Measurements from ENCODE around the gene PICALM. TPM values are rescaled to one million over a fixed set of nuclear protein-coding genes. Genes with fewer than 3 reads are reported as not detected.

Gene PICALM
- total RNA-seq, 4 donors from 2014 or later, result 237 to 286 (median 263) TPM

DNA sequence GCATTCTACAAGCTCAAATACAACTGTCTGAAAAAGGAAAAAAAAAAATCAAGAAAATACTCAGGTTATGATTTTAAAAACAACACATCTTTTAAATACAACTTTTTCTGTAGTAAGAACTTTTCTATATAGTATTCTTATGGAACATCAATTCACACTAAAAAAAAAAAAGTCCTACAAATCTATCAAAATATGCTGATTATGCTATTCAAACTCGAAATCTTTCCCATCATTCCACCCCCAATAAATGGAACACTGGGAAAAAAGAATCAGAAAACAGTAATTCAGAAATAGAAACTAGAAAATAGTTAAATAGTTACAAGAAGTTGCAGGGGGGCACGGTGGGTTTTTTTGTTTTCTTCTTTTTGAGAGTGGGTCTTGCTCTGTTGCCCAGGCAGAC is 77.4 kb downstream of the PICALM start:
- H3K36me3 ChIP-seq, result peaks cover 0 to 57% of the 10 kb centered on the region in 2 donors
- no peak for ATAC-seq
- 97 to 100% methylated on average over 2 of the region's 2 CpGs for WGBS, 2 donors (ENCODE audit: low coverage in 1 of 2)

DNA sequence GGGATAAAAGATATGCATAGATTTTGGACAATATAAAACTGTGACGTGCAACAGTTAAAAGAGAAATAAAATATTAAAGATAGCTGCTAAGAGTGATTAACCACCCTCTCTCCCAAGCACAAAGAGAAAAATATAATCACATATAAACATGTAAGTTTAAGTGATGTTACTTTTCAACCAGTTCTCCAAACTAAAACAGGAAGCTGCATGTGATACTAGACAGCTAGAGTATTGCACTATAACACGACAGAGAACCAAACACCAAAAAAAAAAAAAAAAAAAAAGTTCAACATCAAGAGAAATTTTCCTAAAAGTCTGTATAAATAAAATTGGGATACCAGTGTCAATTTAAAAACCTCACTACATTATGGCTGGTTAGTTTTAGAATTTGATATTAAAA is 79.1 kb downstream of the PICALM start:
- H3K36me3 ChIP-seq, result peaks cover 0 to 41% of the 10 kb centered on the region in 2 donors

More for the DNA sequence above, 77.4 kb downstream of the PICALM start:
- Histone ChIP-seq H3K27ac (no peak overlapping the region), H3K27me3 (no peaks in the 10 kb centered on the region), H3K4me3 (no peak overlapping the region), H3K4me1 (peaks cover 0 to 22% (median 0%) of the 10 kb centered on the region in 3 donors), H3K9me3 (no peaks in the 10 kb centered on the region)
- TF ChIP-seq POLR2A (IDR thresholded peaks at IDR 0.05) (no peak), POLR2AphosphoS5 (IDR thresholded peaks at IDR 0.05) (no peak), EP300 (IDR thresholded peaks at IDR 0.05) (no peak), CTCF (IDR thresholded peaks at IDR 0.05) (no peak)

DNA sequence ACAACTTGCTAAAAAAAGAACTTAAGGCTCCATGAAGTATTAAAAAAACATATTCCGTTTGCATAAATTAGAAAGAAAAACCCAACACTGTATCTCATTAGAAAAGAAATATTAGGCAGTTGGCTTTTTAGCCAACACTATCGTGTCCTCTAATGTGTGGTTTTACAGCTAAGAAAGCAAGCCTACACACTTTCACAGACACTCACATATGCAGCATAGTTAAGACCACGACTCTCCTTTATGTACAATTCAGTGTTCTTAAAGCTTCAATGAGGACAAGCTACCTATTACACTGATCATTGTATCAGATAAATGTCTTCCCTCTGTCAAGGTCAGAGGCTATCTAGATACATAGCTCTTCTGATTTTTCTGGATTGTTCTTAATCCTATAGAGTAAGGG is 80.1 kb downstream of the PICALM start:
- Histone ChIP-seq H3K27me3 (no peaks in the 10 kb centered on the region), H3K4me3 (no peak overlapping the region), H3K4me1 (peaks cover 0 to 27% (median 0%) of the 10 kb centered on the region in 3 donors), H3K36me3 (peaks cover 0 to 32% of the 10 kb centered on the region in 2 donors), H3K9me3 (no peaks in the 10 kb centered on the region), H3K27ac (no peak overlapping the region)
- 55 to 63% methylated on average over 2 to 3 of the region's 3 CpGs for WGBS, 2 donors (ENCODE audit: low coverage in 1 of 2)
- no peak for ATAC-seq
- TF ChIP-seq POLR2A (IDR thresholded peaks at IDR 0.05) (no peak), CTCF (IDR thresholded peaks at IDR 0.05) (no peak), EP300 (IDR thresholded peaks at IDR 0.05) (no peak), POLR2AphosphoS5 (IDR thresholded peaks at IDR 0.05) (no peak)

More for the DNA sequence above, 79.1 kb downstream of the PICALM start:
- no peak overlapping the region for H3K4me3 ChIP-seq
- TF ChIP-seq CTCF (IDR thresholded peaks at IDR 0.05), result no peak
- no peak for TF ChIP-seq EP300 (IDR thresholded peaks at IDR 0.05)
- no peak for TF ChIP-seq POLR2A (IDR thresholded peaks at IDR 0.05)
- TF ChIP-seq POLR2AphosphoS5 (IDR thresholded peaks at IDR 0.05), result no peak
- H3K27me3 ChIP-seq, result no peaks in the 10 kb centered on the region
- no peaks in the 10 kb centered on the region for H3K9me3 ChIP-seq
- H3K27ac ChIP-seq, result no peak overlapping the region
- H3K4me1 ChIP-seq, result peaks cover 0 to 22% (median 0%) of the 10 kb centered on the region in 3 donors
- ATAC-seq, result no peak
- WGBS, 2 donors (ENCODE audit: low coverage in 1 of 2), result 61 to 72% methylated on average over 2 of the region's 2 CpGs

- Histone ChIP-seq H3K36me3 (peaks cover 0 to 73% of the 10 kb centered on the region in 2 donors), H3K9me3 (no peaks in the 10 kb centered on the region), H3K4me1 (peaks cover 0 to 33% (median 0%) of the 10 kb centered on the region in 3 donors), H3K4me3 (no peak overlapping the region), H3K27ac (peak overlapping the region in 2 of 4 donors; percentile 16 to 51), H3K27me3 (no peaks in the 10 kb centered on the region)
- ATAC-seq, result peak; percentile 78
- WGBS, 2 donors (ENCODE audit: low coverage in 1 of 2), result 61 to 65% methylated on average over 3 to 4 of the region's 4 CpGs
- TF ChIP-seq EP300 (IDR thresholded peaks at IDR 0.05), result no peak
Observed at GRCh38 chr11:85977751-85978160, 91.1 kb downstream of the PICALM start.

- 80 to 89% methylated on average over 1 of the region's 1 CpG for WGBS, 2 donors (ENCODE audit: low coverage in 1 of 2)
Observed at GRCh38 chr11:85976525-85976924, 92.4 kb downstream of the PICALM start.

More at GRCh38 chr11:85976525-85976924, 92.4 kb downstream of the PICALM start:
- no peaks in the 10 kb centered on the region for H3K27me3 ChIP-seq
- H3K36me3 ChIP-seq, result peaks cover 4 to 73% of the 10 kb centered on the region in 2 donors
- no peak overlapping the region for H3K4me3 ChIP-seq
- TF ChIP-seq POLR2A (IDR thresholded peaks at IDR 0.05) (no peak), POLR2AphosphoS5 (IDR thresholded peaks at IDR 0.05) (no peak), EP300 (IDR thresholded peaks at IDR 0.05) (no peak), CTCF (IDR thresholded peaks at IDR 0.05) (no peak)
- peaks cover 0 to 33% (median 0%) of the 10 kb centered on the region in 3 donors for H3K4me1 ChIP-seq
- H3K9me3 ChIP-seq, result no peaks in the 10 kb centered on the region
- H3K27ac ChIP-seq, result peak overlapping the region in 1 of 4 donors; percentile 12
- no peak for ATAC-seq

All from gastroesophageal sphincter (tissue), 4 donors.